Subcutaneous abdominal adipose tissue (tissue), 5 donors: ENCODE results near the gene ZNF814.
"Not testable (repeated sequence)": the region's sequence is repeated elsewhere in the genome, so short reads cannot be mapped to it uniquely, and the experiment has no call there.

ENCODE experiments used
- H3K27ac ChIP-seq: one replicate; pipeline ENCODE4 v1.7.0; 2013; ENCODE audit warnings: low read depth, mild to moderate bottlenecking, inconsistent platforms, low read length, moderate library complexity
- H3K27me3 ChIP-seq, 5 donors: one replicate each; pipeline ENCODE4 v1.7.0; 2013; ENCODE audit warnings: low read length in 5 of 5, inconsistent platforms in 1 of 5; ENCODE audit not compliant: control insufficient read depth in 5 of 5, insufficient read depth in 4 of 5
- H3K36me3 ChIP-seq, 5 donors: one replicate each; pipeline ENCODE4 v1.7.0; 2013; ENCODE audit warnings: low read length in 5 of 5; ENCODE audit not compliant: control insufficient read depth in 5 of 5, insufficient read depth in 5 of 5
- H3K4me1 ChIP-seq, 5 donors: one replicate each; pipeline ENCODE4 v1.7.0; 2013; ENCODE audit warnings: low read length in 5 of 5, mild to moderate bottlenecking in 3 of 5, moderate library complexity in 1 of 5; ENCODE audit not compliant: control insufficient read depth in 5 of 5, insufficient read depth in 5 of 5
- H3K4me3 ChIP-seq, 5 donors: one replicate each; pipeline ENCODE4 v1.7.0; 2013; ENCODE audit warnings: low read length in 5 of 5, low read depth in 1 of 5
- H3K9ac ChIP-seq, 5 donors: one replicate each; pipeline ENCODE4 v1.7.0; 2013; ENCODE audit warnings: low read length in 5 of 5, mild to moderate bottlenecking in 4 of 5, moderate library complexity in 3 of 5
- H3K9me3 ChIP-seq, 5 donors: one replicate each; pipeline ENCODE4 v1.7.0; 2013; ENCODE audit warnings: low read length in 5 of 5; ENCODE audit not compliant: control insufficient read depth in 5 of 5
- donor health status: healthy.
- donor health status: healthy.
- donor health status: healthy.
- donor health status: healthy.
- donor health status: healthy.

Gene ZNF814

GRCh38 chr19:57819475-57820148 lies 69.2 kb downstream of the ZNF814 start:
- peaks cover 0 to 23% (median 21%) of the 10 kb centered on the region in 5 donors for H3K4me1 ChIP-seq
- H3K9ac ChIP-seq, result peak overlapping the region; percentile 72 to 100 (median 98)
- H3K36me3 ChIP-seq, result no peaks in the 10 kb centered on the region
- H3K27ac ChIP-seq, result peak overlapping the region; percentile 80
- H3K9me3 ChIP-seq, result no peaks in the 10 kb centered on the region
- H3K4me3 ChIP-seq, result peak overlapping the region; percentile 86 to 99 (median 97)
- no peaks in the 10 kb centered on the region for H3K27me3 ChIP-seq

GRCh38 chr19:57818378-57818777 lies 70.5 kb downstream of the ZNF814 start:
- no peak overlapping the region for H3K4me3 ChIP-seq
- H3K36me3 ChIP-seq, result no peaks in the 10 kb centered on the region
- H3K27ac ChIP-seq, result no peak overlapping the region
- no peak overlapping the region for H3K9ac ChIP-seq
- H3K9me3 ChIP-seq, result no peaks in the 10 kb centered on the region
- H3K27me3 ChIP-seq, result no peaks in the 10 kb centered on the region
- peaks cover 3 to 35% (median 32%) of the 10 kb centered on the region in 5 donors for H3K4me1 ChIP-seq

GRCh38 chr19:57817976-57818375 lies 70.9 kb downstream of the ZNF814 start:
- no peak overlapping the region for H3K4me3 ChIP-seq
- H3K9ac ChIP-seq, result no peak overlapping the region
- H3K27me3 ChIP-seq, result no peaks in the 10 kb centered on the region
- no peak overlapping the region for H3K27ac ChIP-seq
- H3K36me3 ChIP-seq, result no peaks in the 10 kb centered on the region
- peaks cover 3 to 35% (median 32%) of the 10 kb centered on the region in 5 donors for H3K4me1 ChIP-seq
- no peaks in the 10 kb centered on the region for H3K9me3 ChIP-seq

- Histone ChIP-seq H3K27ac (no peak overlapping the region), H3K36me3 (peaks cover 0 to 10% (median 5%) of the 10 kb centered on the region in 5 donors), H3K27me3 (no peaks in the 10 kb centered on the region), H3K4me1 (peaks cover 4 to 36% (median 33%) of the 10 kb centered on the region in 5 donors), H3K9me3 (no peaks in the 10 kb centered on the region), H3K4me3 (no peak overlapping the region), H3K9ac (no peak overlapping the region)
Observed at GRCh38 chr19:57816652-57817051, 72.2 kb downstream of the ZNF814 start.

GRCh38 chr19:57815247-57816075 lies 73.4 kb downstream of the ZNF814 start:
- peaks cover 4 to 31% (median 27%) of the 10 kb centered on the region in 5 donors for H3K4me1 ChIP-seq
- peaks cover 0 to 15% (median 5%) of the 10 kb centered on the region in 5 donors for H3K36me3 ChIP-seq
- peak overlapping the region in 2 of 5 donors; percentile 95 to 96 for H3K9ac ChIP-seq
- no peaks in the 10 kb centered on the region for H3K9me3 ChIP-seq
- peak overlapping the region; percentile 55 to 99 (median 97) for H3K4me3 ChIP-seq
- H3K27ac ChIP-seq, result no peak overlapping the region
- no peaks in the 10 kb centered on the region for H3K27me3 ChIP-seq

GRCh38 chr19:57814505-57815246 lies 74.2 kb downstream of the ZNF814 start, which contains the start of gene ZNF552:
TSS of gene ZNF552 (minus strand) at chr19:57814913. CDS start at chr19:57814743, 170 bp downstream.
- peaks cover 4 to 24% (median 19%) of the 10 kb centered on the region in 5 donors for H3K4me1 ChIP-seq
- no peaks in the 10 kb centered on the region for H3K27me3 ChIP-seq
- peak within 1 kb of the TSS; percentile 65 for H3K27ac ChIP-seq
- no peaks in the 10 kb centered on the region for H3K9me3 ChIP-seq
- H3K4me3 ChIP-seq, result peak within 1 kb of the TSS; percentile 91 to 99 (median 97)
- peaks cover 0 to 23% (median 8%) of the 10 kb centered on the region in 5 donors for H3K36me3 ChIP-seq
- peak within 1 kb of the TSS in 4 of 5 donors; percentile 88 to 96 (median 94) for H3K9ac ChIP-seq

- Histone ChIP-seq H3K4me1 (peaks cover 4 to 24% (median 19%) of the 10 kb centered on the region in 5 donors), H3K9me3 (no peaks in the 10 kb centered on the region), H3K36me3 (peaks cover 4 to 29% (median 11%) of the 10 kb centered on the region in 5 donors), H3K4me3 (peak overlapping the region; percentile 91 to 99 (median 97)), H3K9ac (peak overlapping the region in 4 of 5 donors; percentile 88 to 96 (median 94)), H3K27ac (peak overlapping the region; percentile 65), H3K27me3 (no peaks in the 10 kb centered on the region)
Observed at GRCh38 chr19:57813919-57814504, 74.8 kb downstream of the ZNF814 start.

- peaks cover 7 to 20% (median 18%) of the 10 kb centered on the region in 5 donors for H3K4me1 ChIP-seq
- peaks cover 8 to 35% (median 13%) of the 10 kb centered on the region in 5 donors for H3K36me3 ChIP-seq
- H3K27me3 ChIP-seq, H3K27ac ChIP-seq, H3K9me3 ChIP-seq, H3K4me3 ChIP-seq, H3K9ac ChIP-seq: not testable (repeated sequence)
Observed at GRCh38 chr19:57812975-57813820, 75.6 kb downstream of the ZNF814 start.

- Histone ChIP-seq H3K27ac (no peak overlapping the region), H3K9me3 (peaks cover 0 to 2% (median 0%) of the 10 kb centered on the region in 5 donors), H3K9ac (no peak overlapping the region), H3K4me1 (peaks cover 13 to 26% (median 18%) of the 10 kb centered on the region in 5 donors), H3K36me3 (peaks cover 10 to 42% (median 20%) of the 10 kb centered on the region in 5 donors), H3K27me3 (no peaks in the 10 kb centered on the region), H3K4me3 (no peak overlapping the region)
Observed at GRCh38 chr19:57812226-57812625, 76.6 kb downstream of the ZNF814 start.
